GM23338 (cell line): ENCODE data around the gene SEMA3E. TPM values are rescaled to one million over a fixed set of nuclear protein-coding genes. Genes with fewer than 3 reads are reported as not detected.

ENCODE experiments used
- ATAC-seq: fragments of 200-7000 bp; cut with Tn5 transposase; 3 replicates; pipeline ENCODE4 v1.9.1; 2020
- DNase-seq: peaks from one replicate; pipeline ENCODE4 v3.0.0-alpha.2; 2015; ENCODE audit warnings: low spot score
- H2AFZ ChIP-seq: fragments of 200-600 bp; sonication (generic); 2 replicates; pipeline ENCODE4 v1.8.0; 2016; ENCODE audit warnings: antibody characterized with exemption, mild to moderate bottlenecking, moderate library complexity
- H3F3A ChIP-seq: fragments of 200-600 bp; sonication (generic); replicated peaks from 2 replicates; pipeline ENCODE4 v1.8.0; 2017; ENCODE audit warnings: antibody characterized with exemption, mixed run types, low read depth
- H3K27ac ChIP-seq: fragments of 200-600 bp; sonication (generic); 2 replicates; pipeline ENCODE4 v1.6.1; 2016; ENCODE audit warnings: low read depth
- H3K27me3 ChIP-seq: fragments of 200-600 bp; sonication (generic); 2 replicates; pipeline ENCODE4 v1.8.0; 2016; ENCODE audit warnings: mild to moderate bottlenecking, mixed run types, moderate library complexity; ENCODE audit not compliant: insufficient read depth
- H3K36me3 ChIP-seq: fragments of 200-600 bp; sonication (generic); 2 replicates; pipeline ENCODE4 v1.8.0; 2016; ENCODE audit warnings: mild to moderate bottlenecking; ENCODE audit not compliant: insufficient read depth
- H3K4me1 ChIP-seq: fragments of 200-600 bp; sonication (generic); 2 replicates; pipeline ENCODE4 v1.8.0; 2016; ENCODE audit warnings: mild to moderate bottlenecking, moderate library complexity; ENCODE audit not compliant: insufficient read depth
- H3K4me2 ChIP-seq: fragments of 200-600 bp; sonication (generic); 2 replicates; pipeline ENCODE4 v1.7.1; 2017; ENCODE audit warnings: mixed run types
- H3K4me3 ChIP-seq: fragments of 200-600 bp; sonication (generic); 2 replicates; pipeline ENCODE4 v1.6.1; 2016; ENCODE audit warnings: mixed run types
- H3K79me2 ChIP-seq: fragments of 200-600 bp; sonication (generic); replicated peaks from 2 replicates; pipeline ENCODE4 v1.8.0; 2017; ENCODE audit warnings: mild to moderate bottlenecking; ENCODE audit not compliant: insufficient read depth
- H3K9me2 ChIP-seq: fragments of 200-600 bp; sonication (generic); 2 replicates; pipeline ENCODE4 v1.8.0; 2017; ENCODE audit not compliant: insufficient read depth
- H4K20me1 ChIP-seq: fragments of 200-600 bp; sonication (generic); replicated peaks from 2 replicates; pipeline ENCODE4 v1.8.0; 2017; ENCODE audit warnings: mild to moderate bottlenecking; ENCODE audit not compliant: insufficient read depth
- H3K27ac Mint-ChIP-seq: 2 replicates; pipeline ENCODE4 v1.8.0; 2020; ENCODE audit warnings: inconsistent platforms, mild to moderate bottlenecking, moderate library complexity, mixed read lengths
- H3K27me3 Mint-ChIP-seq: 3 replicates; pipeline ENCODE4 v1.8.0; 2022; ENCODE audit warnings: low read depth, mild to moderate bottlenecking, moderate library complexity, mixed read lengths, inconsistent platforms; ENCODE audit not compliant: insufficient read depth, poor library complexity
- H3K36me3 Mint-ChIP-seq: 3 replicates; pipeline ENCODE4 v1.8.0; 2021; ENCODE audit warnings: low read depth, mild to moderate bottlenecking, inconsistent platforms, moderate library complexity, mixed read lengths
- H3K4me1 Mint-ChIP-seq: 3 replicates; pipeline ENCODE4 v1.8.0; 2020; ENCODE audit warnings: mild to moderate bottlenecking, inconsistent platforms, mixed read lengths
- H3K4me3 Mint-ChIP-seq: 3 replicates; pipeline ENCODE4 v1.8.0; 2021; ENCODE audit warnings: moderate library complexity, mild to moderate bottlenecking, inconsistent platforms, mixed read lengths
- H3K9me3 Mint-ChIP-seq: 3 replicates; pipeline ENCODE4 v1.8.0; 2020; ENCODE audit warnings: moderate library complexity, mild to moderate bottlenecking, inconsistent platforms, mixed read lengths
- CREB1 ChIP-seq: fragments of 250-450 bp; sonication (Bioruptor Pico); IDR thresholded peaks from 2 replicates; pipeline ENCODE4 v1.5.0; 2020; ENCODE audit warnings: low read depth, mild to moderate bottlenecking, moderate library complexity
- CTCF ChIP-seq, 2 experiments: fragments of 200-600 bp in 1 of 2; sonication (generic) in 1 of 2; conservative IDR thresholded peaks; 2 replicates each; pipeline versions ENCODE4 v1.5.1 to v1.6.1; 2016 to 2017; ENCODE audit warnings: antibody characterized with exemption in 2 of 2, low read depth in 2 of 2, mild to moderate bottlenecking in 2 of 2, moderate library complexity in 1 of 2
- ETS1 ChIP-seq: IDR thresholded peaks from 2 replicates; pipeline ENCODE4 v1.6.1; 2016; ENCODE audit warnings: antibody characterized with exemption
- EZH2phosphoT487 ChIP-seq: fragments of 200-600 bp; sonication (generic); IDR thresholded peaks from one replicate; pipeline ENCODE4 v1.8.1; 2018; ENCODE audit warnings: antibody characterized with exemption; ENCODE audit not compliant: unreplicated experiment
- JUNB ChIP-seq: IDR thresholded peaks from one replicate; pipeline ENCODE4 v1.6.1; 2016; ENCODE audit warnings: antibody characterized with exemption; ENCODE audit not compliant: unreplicated experiment
- NANOG ChIP-seq: IDR thresholded peaks from 2 replicates; pipeline ENCODE4 v1.6.1; 2016; ENCODE audit warnings: antibody characterized with exemption, borderline replicate concordance
- POLR2AphosphoS5 ChIP-seq: IDR thresholded peaks from 2 replicates; pipeline ENCODE4 v1.6.1; 2016; ENCODE audit warnings: antibody characterized with exemption, low read depth
- REST ChIP-seq: IDR thresholded peaks from one replicate; pipeline ENCODE4 v1.6.1; 2018; ENCODE audit warnings: antibody characterized with exemption; ENCODE audit not compliant: unreplicated experiment
- STAT1 ChIP-seq: IDR thresholded peaks from one replicate; pipeline ENCODE4 v1.6.1; 2016; ENCODE audit warnings: antibody characterized with exemption; ENCODE audit not compliant: unreplicated experiment
- ZNF114 ChIP-seq: fragments of 250-450 bp; sonication (Bioruptor Pico); IDR thresholded peaks from 2 replicates; pipeline ENCODE4 v1.5.0; 2020; ENCODE audit warnings: mild to moderate bottlenecking, moderate library complexity
- ZNF331 ChIP-seq: fragments of 250-450 bp; sonication (Bioruptor Pico); IDR thresholded peaks from 2 replicates; pipeline ENCODE4 v1.5.0; 2020; ENCODE audit warnings: low read depth, mild to moderate bottlenecking, moderate library complexity
- ZNF462 ChIP-seq: fragments of 250-450 bp; sonication (Bioruptor Pico); IDR thresholded peaks from 2 replicates; pipeline ENCODE4 v1.5.0; 2020; ENCODE audit warnings: mild to moderate bottlenecking, moderate library complexity
- polyA plus RNA-seq: library from polyadenylated mRNA; unstranded; fragments of >200 nt; fragmentation: Nextera tagmentation; extraction: Ambion mirVana; gene quantifications from 2 replicates; pipeline ENCODE4 v1.2.1, GENCODE V29; 2016
- total RNA-seq: library from RNA; depleted of rRNA; stranded (reverse); fragments of >200 nt; shearing (Covaris generic); gene quantifications from 2 replicates; pipeline ENCODE4 v1.2.3, GENCODE V29; 2014

SEMA3E gene
- total and polyA plus RNA-seq, 2 experiments from 2014 or later, result 5.4 to 15.7 TPM

GRCh38 chr7:83652481-83652880 lies 3.5 kb upstream of the SEMA3E start:
- Histone ChIP-seq H3K4me3 (no peak overlapping the region), H3K9me2 (no peaks in the 10 kb centered on the region), H2AFZ (no peak overlapping the region), H3K4me1 (peaks cover 13% of the 10 kb centered on the region; the same call in 1 of the 2 replicates), H3K27ac (no peak overlapping the region), H3K27me3 (no peaks in the 10 kb centered on the region), H3K4me2 (no peak overlapping the region), H3K79me2 (no peaks in the 10 kb centered on the region), H4K20me1 (no peaks in the 10 kb centered on the region), H3K36me3 (no peaks in the 10 kb centered on the region), H3F3A (no peaks in the 10 kb centered on the region)
- Mint-ChIP-seq H3K4me1 (peaks cover 17% of the 10 kb centered on the region), H3K27ac (no peak overlapping the region), H3K9me3 (no peaks in the 10 kb centered on the region), H3K4me3 (no peak overlapping the region), H3K27me3 (peaks cover 4% of the 10 kb centered on the region), H3K36me3 (no peaks in the 10 kb centered on the region)
- ATAC-seq (no peak), DNase-seq (no peak)
- TF ChIP-seq ETS1, result no peak
- TF ChIP-seq NANOG, result no peak
- no peak for TF ChIP-seq CTCF (conservative IDR thresholded peaks at IDR 0.05; ENCODE audit: low read depth in 2 of 2)
- no peak for TF ChIP-seq ZNF331 (CRISPR knock-in tag)
- no peak for TF ChIP-seq ZNF462 (CRISPR knock-in tag)
- TF ChIP-seq STAT1, result no peak
- no peak for TF ChIP-seq CREB1 (CRISPR knock-in tag)
- TF ChIP-seq JUNB, result no peak
- no peak for TF ChIP-seq ZNF114 (CRISPR knock-in tag)
- no peak for TF ChIP-seq REST
- TF ChIP-seq EZH2phosphoT487, result no peak
- no peak for TF ChIP-seq POLR2AphosphoS5
